HEK293 (cell line): ENCODE measurements around the gene FDX1.

Experiments used
- BCL11B ChIP-seq: fragments of 450-650 bp; formaldehyde crosslinking; IDR thresholded peaks from 2 replicates; pipeline ENCODE4 v1.5.1; 2016; ENCODE audit warnings: low read depth, missing biosample characterization, missing genetic modification characterization
- FEZF1 ChIP-seq: fragments of 450-650 bp; formaldehyde crosslinking; IDR thresholded peaks from 2 replicates; pipeline ENCODE4 v1.5.1; 2016; ENCODE audit warnings: missing biosample characterization, missing genetic modification characterization
- GLIS2 ChIP-seq: fragments of 450-650 bp; formaldehyde crosslinking; IDR thresholded peaks from 2 replicates; pipeline ENCODE4 v1.5.1; 2016; ENCODE audit warnings: missing biosample characterization, missing genetic modification characterization
- MYNN ChIP-seq: fragments of 450-650 bp; formaldehyde crosslinking; IDR thresholded peaks from 2 replicates; pipeline ENCODE4 v1.5.1; 2016; ENCODE audit warnings: missing biosample characterization, missing genetic modification characterization, borderline replicate concordance
- SETDB1 ChIP-seq: IDR thresholded peaks from one replicate; pipeline ENCODE4 v1.6.1; 2017; ENCODE audit warnings: mild to moderate bottlenecking, low read length, moderate library complexity, mixed read lengths; ENCODE audit not compliant: insufficient read length
- TSHZ1 ChIP-seq: fragments of 450-650 bp; formaldehyde crosslinking; IDR thresholded peaks from 2 replicates; pipeline ENCODE4 v1.5.1; 2016; ENCODE audit warnings: missing biosample characterization, missing genetic modification characterization, borderline replicate concordance
- ZBTB17 ChIP-seq: fragments of 450-650 bp; formaldehyde crosslinking; IDR thresholded peaks from 2 replicates; pipeline ENCODE4 v1.5.1; 2016; ENCODE audit warnings: missing biosample characterization, missing genetic modification characterization
- ZBTB20 ChIP-seq: fragments of 450-650 bp; formaldehyde crosslinking; IDR thresholded peaks from 2 replicates; pipeline ENCODE4 v1.5.1; 2016; ENCODE audit warnings: missing biosample characterization, missing genetic modification characterization
- ZBTB48 ChIP-seq: fragments of 450-650 bp; formaldehyde crosslinking; IDR thresholded peaks from 2 replicates; pipeline ENCODE4 v1.5.1; 2016; ENCODE audit warnings: missing biosample characterization, missing genetic modification characterization
- ZNF10 ChIP-seq: fragments of 450-650 bp; formaldehyde crosslinking; IDR thresholded peaks from 2 replicates; pipeline ENCODE4 v1.5.1; 2017; ENCODE audit warnings: missing biosample characterization, missing genetic modification characterization
- ZNF16 ChIP-seq: fragments of 450-650 bp; formaldehyde crosslinking; IDR thresholded peaks from 2 replicates; pipeline ENCODE4 v1.5.1; 2016; ENCODE audit warnings: low read depth, missing biosample characterization, missing genetic modification characterization
- ZNF169 ChIP-seq: fragments of 450-650 bp; formaldehyde crosslinking; IDR thresholded peaks from 2 replicates; pipeline ENCODE4 v1.5.1; 2016; ENCODE audit warnings: missing biosample characterization, missing genetic modification characterization
- ZNF174 ChIP-seq: fragments of 450-650 bp; formaldehyde crosslinking; IDR thresholded peaks from 2 replicates; pipeline ENCODE4 v1.5.0; 2017; ENCODE audit warnings: missing biosample characterization, mild to moderate bottlenecking, missing genetic modification characterization
- ZNF184 ChIP-seq: fragments of 450-650 bp; IDR thresholded peaks from 2 replicates; pipeline ENCODE4 v1.5.1; 2018; ENCODE audit warnings: missing biosample characterization, mild to moderate bottlenecking, missing genetic modification characterization
- ZNF239 ChIP-seq: fragments of 450-650 bp; formaldehyde crosslinking; IDR thresholded peaks from 2 replicates; pipeline ENCODE4 v1.5.1; 2016; ENCODE audit warnings: missing biosample characterization, missing genetic modification characterization
- ZNF335 ChIP-seq: fragments of 450-650 bp; formaldehyde crosslinking; conservative IDR thresholded peaks from 2 replicates; pipeline ENCODE4 v1.5.1; 2016; ENCODE audit warnings: missing biosample characterization, missing genetic modification characterization
- ZNF350 ChIP-seq: fragments of 450-650 bp; formaldehyde crosslinking; IDR thresholded peaks from 2 replicates; pipeline ENCODE4 v1.5.0; 2017; ENCODE audit warnings: missing biosample characterization, mild to moderate bottlenecking, missing genetic modification characterization
- ZNF394 ChIP-seq: fragments of 450-650 bp; formaldehyde crosslinking; IDR thresholded peaks from 2 replicates; pipeline ENCODE4 v1.5.1; 2016; ENCODE audit warnings: missing biosample characterization, missing genetic modification characterization, mild to moderate bottlenecking, moderate library complexity, borderline replicate concordance
- ZNF600 ChIP-seq: fragments of 450-650 bp; formaldehyde crosslinking; IDR thresholded peaks from 2 replicates; pipeline ENCODE4 v1.5.1; 2016; ENCODE audit warnings: missing biosample characterization, missing genetic modification characterization
- ZNF624 ChIP-seq: fragments of 450-650 bp; formaldehyde crosslinking; IDR thresholded peaks from 2 replicates; pipeline ENCODE4 v1.5.1; 2017; ENCODE audit warnings: missing biosample characterization, missing genetic modification characterization
- ZSCAN23 ChIP-seq: fragments of 450-650 bp; formaldehyde crosslinking; IDR thresholded peaks from 2 replicates; pipeline ENCODE4 v1.5.1; 2016; ENCODE audit warnings: missing biosample characterization, missing genetic modification characterization
- ZXDB ChIP-seq: fragments of 450-650 bp; formaldehyde crosslinking; IDR thresholded peaks from 2 replicates; pipeline ENCODE4 v1.5.1; 2016; ENCODE audit warnings: missing biosample characterization, missing genetic modification characterization
- TF ChIP-seq, protein P1 (sequence below): fragments of 450-650 bp; formaldehyde crosslinking; IDR thresholded peaks from 2 replicates; pipeline ENCODE4 v1.5.1; 2016; ENCODE audit warnings: missing biosample characterization, missing genetic modification characterization
- TF ChIP-seq, protein P2 (sequence below): fragments of 450-650 bp; formaldehyde crosslinking; IDR thresholded peaks from 2 replicates; pipeline ENCODE4 v1.5.1; 2016; ENCODE audit warnings: missing biosample characterization, missing genetic modification characterization
- TF ChIP-seq, protein P3 (sequence below): fragments of 450-650 bp; formaldehyde crosslinking; IDR thresholded peaks from 2 replicates; pipeline ENCODE4 v1.5.1; 2017; ENCODE audit warnings: missing biosample characterization, missing genetic modification characterization
- TF ChIP-seq, protein P4 (sequence below): fragments of 450-650 bp; formaldehyde crosslinking; IDR thresholded peaks from 2 replicates; pipeline ENCODE4 v1.5.1; 2016; ENCODE audit warnings: missing biosample characterization, missing genetic modification characterization, borderline replicate concordance

Gene FDX1

GRCh38 chr11:110425751-110426545 is 3.8 kb upstream of the FDX1 start (continued):
- TF ChIP-seq ZNF10 (tag by site-specific recombination) (no peak), ZNF174 (tag by site-specific recombination) (no peak), SETDB1 (no peak), ZBTB17 (peak; percentile 23; the same call in 1 of the 2 replicates), MYNN (no peak), ZNF394 (no peak), ZNF16 (no peak), ZNF184 (tag by site-specific recombination) (peak; percentile 82), ZNF335 (no peak), BCL11B (tag by site-specific recombination) (no peak), ZNF239 (tag by site-specific recombination) (no peak), ZBTB48 (tag by site-specific recombination) (no peak), ZNF350 (tag by site-specific recombination) (no peak), ZNF624 (tag by site-specific recombination) (no peak), ZNF600 (tag by site-specific recombination) (0 out of 2 replicates have a peak, but pooled peaks have one; percentile 13), ZXDB (tag by site-specific recombination) (peak; percentile 35; the same call in 1 of the 2 replicates), ZBTB20 (peak; percentile 26; the same call in 1 of the 2 replicates), ZNF169 (tag by site-specific recombination) (no peak), FEZF1 (tag by site-specific recombination) (peak; percentile 81), GLIS2 (tag by site-specific recombination) (no peak), TSHZ1 (tag by site-specific recombination) (peak; percentile 41; the same call in 1 of the 2 replicates), ZSCAN23 (tag by site-specific recombination) (no peak)
- TF ChIP-seq, protein P1, sequence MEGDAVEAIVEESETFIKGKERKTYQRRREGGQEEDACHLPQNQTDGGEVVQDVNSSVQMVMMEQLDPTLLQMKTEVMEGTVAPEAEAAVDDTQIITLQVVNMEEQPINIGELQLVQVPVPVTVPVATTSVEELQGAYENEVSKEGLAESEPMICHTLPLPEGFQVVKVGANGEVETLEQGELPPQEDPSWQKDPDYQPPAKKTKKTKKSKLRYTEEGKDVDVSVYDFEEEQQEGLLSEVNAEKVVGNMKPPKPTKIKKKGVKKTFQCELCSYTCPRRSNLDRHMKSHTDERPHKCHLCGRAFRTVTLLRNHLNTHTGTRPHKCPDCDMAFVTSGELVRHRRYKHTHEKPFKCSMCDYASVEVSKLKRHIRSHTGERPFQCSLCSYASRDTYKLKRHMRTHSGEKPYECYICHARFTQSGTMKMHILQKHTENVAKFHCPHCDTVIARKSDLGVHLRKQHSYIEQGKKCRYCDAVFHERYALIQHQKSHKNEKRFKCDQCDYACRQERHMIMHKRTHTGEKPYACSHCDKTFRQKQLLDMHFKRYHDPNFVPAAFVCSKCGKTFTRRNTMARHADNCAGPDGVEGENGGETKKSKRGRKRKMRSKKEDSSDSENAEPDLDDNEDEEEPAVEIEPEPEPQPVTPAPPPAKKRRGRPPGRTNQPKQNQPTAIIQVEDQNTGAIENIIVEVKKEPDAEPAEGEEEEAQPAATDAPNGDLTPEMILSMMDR (tag by site-specific recombination), result no peak
- TF ChIP-seq, protein P2, sequence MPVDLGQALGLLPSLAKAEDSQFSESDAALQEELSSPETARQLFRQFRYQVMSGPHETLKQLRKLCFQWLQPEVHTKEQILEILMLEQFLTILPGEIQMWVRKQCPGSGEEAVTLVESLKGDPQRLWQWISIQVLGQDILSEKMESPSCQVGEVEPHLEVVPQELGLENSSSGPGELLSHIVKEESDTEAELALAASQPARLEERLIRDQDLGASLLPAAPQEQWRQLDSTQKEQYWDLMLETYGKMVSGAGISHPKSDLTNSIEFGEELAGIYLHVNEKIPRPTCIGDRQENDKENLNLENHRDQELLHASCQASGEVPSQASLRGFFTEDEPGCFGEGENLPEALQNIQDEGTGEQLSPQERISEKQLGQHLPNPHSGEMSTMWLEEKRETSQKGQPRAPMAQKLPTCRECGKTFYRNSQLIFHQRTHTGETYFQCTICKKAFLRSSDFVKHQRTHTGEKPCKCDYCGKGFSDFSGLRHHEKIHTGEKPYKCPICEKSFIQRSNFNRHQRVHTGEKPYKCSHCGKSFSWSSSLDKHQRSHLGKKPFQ (tag by site-specific recombination), result no peak
- TF ChIP-seq, protein P3, sequence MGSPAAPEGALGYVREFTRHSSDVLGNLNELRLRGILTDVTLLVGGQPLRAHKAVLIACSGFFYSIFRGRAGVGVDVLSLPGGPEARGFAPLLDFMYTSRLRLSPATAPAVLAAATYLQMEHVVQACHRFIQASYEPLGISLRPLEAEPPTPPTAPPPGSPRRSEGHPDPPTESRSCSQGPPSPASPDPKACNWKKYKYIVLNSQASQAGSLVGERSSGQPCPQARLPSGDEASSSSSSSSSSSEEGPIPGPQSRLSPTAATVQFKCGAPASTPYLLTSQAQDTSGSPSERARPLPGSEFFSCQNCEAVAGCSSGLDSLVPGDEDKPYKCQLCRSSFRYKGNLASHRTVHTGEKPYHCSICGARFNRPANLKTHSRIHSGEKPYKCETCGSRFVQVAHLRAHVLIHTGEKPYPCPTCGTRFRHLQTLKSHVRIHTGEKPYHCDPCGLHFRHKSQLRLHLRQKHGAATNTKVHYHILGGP (tag by site-specific recombination), result peak; percentile 54; the same call in 1 of the 2 replicates
- TF ChIP-seq, protein P4, sequence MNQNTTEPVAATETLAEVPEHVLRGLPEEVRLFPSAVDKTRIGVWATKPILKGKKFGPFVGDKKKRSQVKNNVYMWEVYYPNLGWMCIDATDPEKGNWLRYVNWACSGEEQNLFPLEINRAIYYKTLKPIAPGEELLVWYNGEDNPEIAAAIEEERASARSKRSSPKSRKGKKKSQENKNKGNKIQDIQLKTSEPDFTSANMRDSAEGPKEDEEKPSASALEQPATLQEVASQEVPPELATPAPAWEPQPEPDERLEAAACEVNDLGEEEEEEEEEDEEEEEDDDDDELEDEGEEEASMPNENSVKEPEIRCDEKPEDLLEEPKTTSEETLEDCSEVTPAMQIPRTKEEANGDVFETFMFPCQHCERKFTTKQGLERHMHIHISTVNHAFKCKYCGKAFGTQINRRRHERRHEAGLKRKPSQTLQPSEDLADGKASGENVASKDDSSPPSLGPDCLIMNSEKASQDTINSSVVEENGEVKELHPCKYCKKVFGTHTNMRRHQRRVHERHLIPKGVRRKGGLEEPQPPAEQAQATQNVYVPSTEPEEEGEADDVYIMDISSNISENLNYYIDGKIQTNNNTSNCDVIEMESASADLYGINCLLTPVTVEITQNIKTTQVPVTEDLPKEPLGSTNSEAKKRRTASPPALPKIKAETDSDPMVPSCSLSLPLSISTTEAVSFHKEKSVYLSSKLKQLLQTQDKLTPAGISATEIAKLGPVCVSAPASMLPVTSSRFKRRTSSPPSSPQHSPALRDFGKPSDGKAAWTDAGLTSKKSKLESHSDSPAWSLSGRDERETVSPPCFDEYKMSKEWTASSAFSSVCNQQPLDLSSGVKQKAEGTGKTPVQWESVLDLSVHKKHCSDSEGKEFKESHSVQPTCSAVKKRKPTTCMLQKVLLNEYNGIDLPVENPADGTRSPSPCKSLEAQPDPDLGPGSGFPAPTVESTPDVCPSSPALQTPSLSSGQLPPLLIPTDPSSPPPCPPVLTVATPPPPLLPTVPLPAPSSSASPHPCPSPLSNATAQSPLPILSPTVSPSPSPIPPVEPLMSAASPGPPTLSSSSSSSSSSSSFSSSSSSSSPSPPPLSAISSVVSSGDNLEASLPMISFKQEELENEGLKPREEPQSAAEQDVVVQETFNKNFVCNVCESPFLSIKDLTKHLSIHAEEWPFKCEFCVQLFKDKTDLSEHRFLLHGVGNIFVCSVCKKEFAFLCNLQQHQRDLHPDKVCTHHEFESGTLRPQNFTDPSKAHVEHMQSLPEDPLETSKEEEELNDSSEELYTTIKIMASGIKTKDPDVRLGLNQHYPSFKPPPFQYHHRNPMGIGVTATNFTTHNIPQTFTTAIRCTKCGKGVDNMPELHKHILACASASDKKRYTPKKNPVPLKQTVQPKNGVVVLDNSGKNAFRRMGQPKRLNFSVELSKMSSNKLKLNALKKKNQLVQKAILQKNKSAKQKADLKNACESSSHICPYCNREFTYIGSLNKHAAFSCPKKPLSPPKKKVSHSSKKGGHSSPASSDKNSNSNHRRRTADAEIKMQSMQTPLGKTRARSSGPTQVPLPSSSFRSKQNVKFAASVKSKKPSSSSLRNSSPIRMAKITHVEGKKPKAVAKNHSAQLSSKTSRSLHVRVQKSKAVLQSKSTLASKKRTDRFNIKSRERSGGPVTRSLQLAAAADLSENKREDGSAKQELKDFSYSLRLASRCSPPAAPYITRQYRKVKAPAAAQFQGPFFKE (tag by site-specific recombination), result no peak
